ENCODE data around the gene LENG1.

DNA sequence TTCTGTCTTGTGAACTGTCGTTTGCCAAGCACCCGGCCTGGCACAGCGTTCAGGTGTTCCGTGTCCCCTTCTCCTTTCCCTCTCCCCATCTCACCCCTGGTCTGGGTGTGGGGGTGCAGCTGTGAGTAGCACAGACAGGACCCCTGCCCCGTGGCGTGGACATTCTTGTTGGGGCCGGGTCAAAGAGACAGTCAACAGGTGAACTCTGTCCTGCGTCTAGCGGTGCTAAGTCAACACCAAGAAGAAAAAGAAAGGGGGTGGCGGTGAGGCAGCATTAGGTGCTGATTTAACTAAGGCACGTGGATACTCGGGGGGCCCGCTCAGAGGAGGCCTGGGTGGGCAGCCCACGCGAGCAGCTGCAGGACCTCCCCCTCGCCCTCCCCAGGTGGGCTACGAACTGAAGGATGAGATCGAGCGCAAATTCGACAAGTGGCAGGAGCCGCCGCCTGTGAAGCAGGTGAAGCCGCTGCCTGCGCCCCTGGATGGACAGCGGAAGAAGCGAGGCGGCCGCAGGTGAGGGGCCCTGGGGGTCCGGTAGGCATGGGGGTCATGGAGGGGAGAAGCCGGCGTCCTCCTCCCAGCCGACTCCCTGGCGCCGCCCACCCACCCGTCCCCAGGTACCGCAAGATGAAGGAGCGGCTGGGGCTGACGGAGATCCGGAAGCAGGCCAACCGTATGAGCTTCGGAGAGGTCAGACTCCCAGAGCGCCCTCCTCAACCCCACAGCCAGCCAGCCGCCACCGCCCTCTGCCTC, 31.7 kb downstream of the LENG1 start:
- TF ChIP-seq, protein P1, sequence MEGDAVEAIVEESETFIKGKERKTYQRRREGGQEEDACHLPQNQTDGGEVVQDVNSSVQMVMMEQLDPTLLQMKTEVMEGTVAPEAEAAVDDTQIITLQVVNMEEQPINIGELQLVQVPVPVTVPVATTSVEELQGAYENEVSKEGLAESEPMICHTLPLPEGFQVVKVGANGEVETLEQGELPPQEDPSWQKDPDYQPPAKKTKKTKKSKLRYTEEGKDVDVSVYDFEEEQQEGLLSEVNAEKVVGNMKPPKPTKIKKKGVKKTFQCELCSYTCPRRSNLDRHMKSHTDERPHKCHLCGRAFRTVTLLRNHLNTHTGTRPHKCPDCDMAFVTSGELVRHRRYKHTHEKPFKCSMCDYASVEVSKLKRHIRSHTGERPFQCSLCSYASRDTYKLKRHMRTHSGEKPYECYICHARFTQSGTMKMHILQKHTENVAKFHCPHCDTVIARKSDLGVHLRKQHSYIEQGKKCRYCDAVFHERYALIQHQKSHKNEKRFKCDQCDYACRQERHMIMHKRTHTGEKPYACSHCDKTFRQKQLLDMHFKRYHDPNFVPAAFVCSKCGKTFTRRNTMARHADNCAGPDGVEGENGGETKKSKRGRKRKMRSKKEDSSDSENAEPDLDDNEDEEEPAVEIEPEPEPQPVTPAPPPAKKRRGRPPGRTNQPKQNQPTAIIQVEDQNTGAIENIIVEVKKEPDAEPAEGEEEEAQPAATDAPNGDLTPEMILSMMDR (IDR thresholded peaks at IDR 0.05) = no peak
- TF ChIP-seq ZFX (IDR thresholded peaks at IDR 0.05; ENCODE audit: borderline replicate concordance) = no peak
